Prostate gland (tissue), 2 donors: Measurements from ENCODE around the gene TEAD4.

Source experiments
- CTCF ChIP-seq, 4 experiments: fragments of 200-600 bp in 2 of 4; fragments of 450-650 bp in 2 of 4; sonication (generic) in 2 of 4; IDR thresholded peaks; 1 replicate in 3 of 4; 2 replicates in 1 of 4; pipeline ENCODE4 v1.5.1; 2016 to 2019; ENCODE audit warnings: antibody characterized with exemption in 4 of 4, mild to moderate bottlenecking in 2 of 4, moderate library complexity in 2 of 4
- POLR2AphosphoS5 ChIP-seq: sonication (generic); formaldehyde crosslinking; IDR thresholded peaks from one replicate; pipeline ENCODE4 v1.6.1; 2017; ENCODE audit warnings: antibody characterized with exemption

- TF ChIP-seq CTCF (IDR thresholded peaks at IDR 0.05) (no peak), POLR2AphosphoS5 (no peak)
Observed at GRCh38 chr12:2922329-2922728, 36.9 kb upstream of the TEAD4 start.
